Measurements from ENCODE around the gene SIL1. TPM values are rescaled to one million over a fixed set of nuclear protein-coding genes. Genes with fewer than 3 reads are reported as not detected.

SIL1 gene
- total and polyA plus RNA-seq, 2 donors (not counting 3 experiments of a cell fraction or from before 2014, with no cell fraction given) = 47.6 to 67.2 TPM

DNA sequence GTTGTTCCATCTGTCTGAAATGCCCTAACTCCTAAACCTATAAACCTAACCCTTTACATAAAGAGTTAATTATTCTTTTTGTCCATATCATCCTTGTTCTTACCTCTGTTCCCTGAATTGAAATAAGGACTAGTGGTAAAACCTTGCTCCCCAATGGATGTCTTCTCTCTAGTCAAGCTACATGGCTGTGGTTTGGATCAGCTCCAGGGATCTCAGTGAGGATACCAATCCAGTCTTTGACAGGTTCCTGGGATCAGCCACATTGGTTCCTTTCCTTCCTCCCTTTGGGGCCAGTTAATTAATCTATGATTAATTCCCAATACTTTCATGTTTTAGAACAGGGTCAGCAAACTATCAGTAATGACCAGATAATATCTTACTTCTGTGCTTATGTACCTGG is 151.6 kb downstream of the SIL1 start:
- no peak for FAIRE-seq
- BruUV-seq (replicated peaks) = no TSS peak

DNA sequence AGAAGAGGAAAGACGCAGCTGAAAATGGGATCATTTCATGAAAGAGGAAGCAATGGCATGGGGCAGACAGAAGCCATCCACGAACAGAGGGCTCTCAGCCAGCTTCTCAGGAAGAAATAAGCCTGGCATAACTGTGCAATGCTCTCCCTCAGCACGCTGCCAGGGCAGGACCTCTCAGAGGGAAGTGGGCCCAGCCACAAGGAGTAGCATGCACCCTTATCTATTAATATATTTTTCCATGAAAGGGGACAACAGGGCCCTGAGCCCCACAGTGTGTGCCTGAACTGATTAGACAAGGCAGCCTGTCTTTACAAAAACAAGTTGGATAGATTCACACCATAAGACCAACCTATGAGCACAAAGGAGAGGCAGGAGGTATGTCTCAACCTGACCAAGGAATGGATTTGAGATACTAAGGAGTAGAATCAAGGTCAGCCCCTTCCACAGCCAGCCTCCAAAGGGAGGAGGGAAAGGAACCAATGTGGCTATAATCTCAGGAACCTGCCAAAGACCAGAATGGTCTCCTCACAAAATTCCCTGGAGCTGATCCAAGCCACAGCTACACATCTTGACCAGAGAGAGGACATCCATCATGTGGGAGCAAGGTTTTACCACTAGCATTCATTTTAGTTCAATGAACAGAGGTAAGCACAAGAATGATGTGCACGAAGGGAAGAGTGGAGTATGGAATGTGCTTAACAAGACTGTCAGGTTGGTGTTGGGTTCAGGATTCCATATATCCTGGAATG is 154.8 kb downstream of the SIL1 start:
- no peak for FAIRE-seq

More for the DNA sequence above, 151.6 kb downstream of the SIL1 start:
- no peak overlapping the region for H3K4me3 ChIP-seq (replicated peaks in 1 of 3; ENCODE audit: insufficient read depth in 1 of 3, low read depth in 1 of 3, low read length in 3 of 3)
- H2AFZ ChIP-seq (ENCODE audit: low read depth, low read length) = no peak overlapping the region
- POLR2A ChIA-PET = no interaction called here
- no peaks in the 10 kb centered on the region for H3K79me2 ChIP-seq (ENCODE audit: control insufficient read depth, insufficient read depth, low read length)
- no peak overlapping the region for H3K27ac ChIP-seq (ENCODE audit: insufficient read depth, low read depth, low read length)
- no peaks in the 10 kb centered on the region for H3K4me1 ChIP-seq (ENCODE audit: control insufficient read depth, extremely low read depth, insufficient read depth, low read length)
- H3K9ac ChIP-seq (replicated peaks; ENCODE audit: extremely low read depth, insufficient read depth, low read length) = no peak overlapping the region
- no peaks in the 10 kb centered on the region for H3K27me3 ChIP-seq (ENCODE audit: control insufficient read depth in 2 of 2, insufficient read depth in 2 of 2, low read length in 2 of 2)
- no peak for DNase-seq (ENCODE audit: low read depth, low spot score)
- intact Hi-C loops (cut with micrococcal nuclease) (no loop called here), dilution Hi-C loops (cut with MboI; ENCODE audit: extremely low pct_ligation_motif_present, low sequenced_read_pairs) (no loop called here)
- no peaks in the 10 kb centered on the region for H4K20me1 ChIP-seq (replicated peaks; ENCODE audit: control insufficient read depth, extremely low read depth, insufficient read depth, low read length)
- CTCF ChIA-PET = no interaction called here
- H3K36me3 ChIP-seq (ENCODE audit: control insufficient read depth in 2 of 2, extremely low read depth in 1 of 2, insufficient read depth in 2 of 2, low read length in 2 of 2) = no peaks in the 10 kb centered on the region
- no peaks in the 10 kb centered on the region for H3K9me3 ChIP-seq (replicated peaks; ENCODE audit: control insufficient read depth, insufficient read depth, low read length)
- TF ChIP-seq, protein P1, sequence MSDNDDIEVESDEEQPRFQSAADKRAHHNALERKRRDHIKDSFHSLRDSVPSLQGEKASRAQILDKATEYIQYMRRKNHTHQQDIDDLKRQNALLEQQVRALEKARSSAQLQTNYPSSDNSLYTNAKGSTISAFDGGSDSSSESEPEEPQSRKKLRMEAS (IDR thresholded peaks at IDR 0.05; ENCODE audit: insufficient read depth, insufficient read length) = no peak
- no peak overlapping the region for H3K4me2 ChIP-seq (ENCODE audit: insufficient read depth, low read length)
- H3K9me1 ChIP-seq (replicated peaks; ENCODE audit: control insufficient read depth, extremely low read depth, insufficient read depth, low read length) = no peaks in the 10 kb centered on the region

More for the DNA sequence above, 154.8 kb downstream of the SIL1 start:
- Histone ChIP-seq H3K36me3 (ENCODE audit: control insufficient read depth in 2 of 2, extremely low read depth in 1 of 2, insufficient read depth in 2 of 2, low read length in 2 of 2) (no peaks in the 10 kb centered on the region), H3K4me3 (replicated peaks in 1 of 3; ENCODE audit: insufficient read depth in 1 of 3, low read depth in 1 of 3, low read length in 3 of 3) (no peak overlapping the region), H3K27ac (ENCODE audit: insufficient read depth, low read depth, low read length) (no peak overlapping the region), H3K9ac (replicated peaks; ENCODE audit: extremely low read depth, insufficient read depth, low read length) (no peak overlapping the region), H3K27me3 (ENCODE audit: control insufficient read depth in 2 of 2, insufficient read depth in 2 of 2, low read length in 2 of 2) (no peaks in the 10 kb centered on the region), H3K9me3 (replicated peaks; ENCODE audit: control insufficient read depth, insufficient read depth, low read length) (no peaks in the 10 kb centered on the region), H4K20me1 (replicated peaks; ENCODE audit: control insufficient read depth, extremely low read depth, insufficient read depth, low read length) (no peaks in the 10 kb centered on the region), H3K4me1 (ENCODE audit: control insufficient read depth, extremely low read depth, insufficient read depth, low read length) (no peaks in the 10 kb centered on the region), H3K4me2 (ENCODE audit: insufficient read depth, low read length) (no peak overlapping the region), H3K9me1 (replicated peaks; ENCODE audit: control insufficient read depth, extremely low read depth, insufficient read depth, low read length) (no peaks in the 10 kb centered on the region), H3K79me2 (ENCODE audit: control insufficient read depth, insufficient read depth, low read length) (no peaks in the 10 kb centered on the region), H2AFZ (ENCODE audit: low read depth, low read length) (no peak overlapping the region)
- intact Hi-C loops (cut with micrococcal nuclease) = no loop called here
- ChIA-PET POLR2A (no interaction called here), CTCF (interaction anchor here (1.0 kb wide), 1 partner anchor 116 kb away, joined by 3 read pairs; no protein-coding TSS in a partner anchor)
- dilution Hi-C loops (cut with MboI; ENCODE audit: extremely low pct_ligation_motif_present, low sequenced_read_pairs) = no loop called here
- BruUV-seq (replicated peaks) = no TSS peak
- no peak for DNase-seq (ENCODE audit: low read depth, low spot score)
- no peak for TF ChIP-seq EZH2 (IDR thresholded peaks at IDR 0.05; ENCODE audit: borderline replicate concordance, low read depth, low read length, severe bottlenecking)
